Adrenal gland (tissue), 5 donors: ENCODE data around the gene EPB41L4B.

ENCODE experiments used
- POLR2A ChIP-seq, 2 donors: fragments of 450-650 bp; IDR thresholded peaks; one replicate each; pipeline ENCODE4 v1.6.1; 2017; ENCODE audit warnings: antibody characterized with exemption in 2 of 2, mild to moderate bottlenecking in 2 of 2, moderate library complexity in 1 of 2
- TF ChIP-seq, protein P1 (sequence below), 6 experiments: fragments of 450-650 bp in 4 of 6; fragments of 200-600 bp in 2 of 6; sonication (generic) in 1 of 6; IDR thresholded peaks; 1 replicate in 5 of 6; 2 replicates in 1 of 6; pipeline versions ENCODE4 v1.5.1 to v1.8.0; 2016 to 2021; ENCODE audit warnings: antibody characterized with exemption in 6 of 6, mild to moderate bottlenecking in 2 of 6, moderate library complexity in 1 of 6
- donor health status: DM: no; HTN: no; CAD: no.

GRCh38 chr9:109267555-109267954 is 53.3 kb downstream of the EPB41L4B start:
- TF ChIP-seq, protein P1, sequence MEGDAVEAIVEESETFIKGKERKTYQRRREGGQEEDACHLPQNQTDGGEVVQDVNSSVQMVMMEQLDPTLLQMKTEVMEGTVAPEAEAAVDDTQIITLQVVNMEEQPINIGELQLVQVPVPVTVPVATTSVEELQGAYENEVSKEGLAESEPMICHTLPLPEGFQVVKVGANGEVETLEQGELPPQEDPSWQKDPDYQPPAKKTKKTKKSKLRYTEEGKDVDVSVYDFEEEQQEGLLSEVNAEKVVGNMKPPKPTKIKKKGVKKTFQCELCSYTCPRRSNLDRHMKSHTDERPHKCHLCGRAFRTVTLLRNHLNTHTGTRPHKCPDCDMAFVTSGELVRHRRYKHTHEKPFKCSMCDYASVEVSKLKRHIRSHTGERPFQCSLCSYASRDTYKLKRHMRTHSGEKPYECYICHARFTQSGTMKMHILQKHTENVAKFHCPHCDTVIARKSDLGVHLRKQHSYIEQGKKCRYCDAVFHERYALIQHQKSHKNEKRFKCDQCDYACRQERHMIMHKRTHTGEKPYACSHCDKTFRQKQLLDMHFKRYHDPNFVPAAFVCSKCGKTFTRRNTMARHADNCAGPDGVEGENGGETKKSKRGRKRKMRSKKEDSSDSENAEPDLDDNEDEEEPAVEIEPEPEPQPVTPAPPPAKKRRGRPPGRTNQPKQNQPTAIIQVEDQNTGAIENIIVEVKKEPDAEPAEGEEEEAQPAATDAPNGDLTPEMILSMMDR (IDR thresholded peaks at IDR 0.05): no peak
- TF ChIP-seq POLR2A (IDR thresholded peaks at IDR 0.05): no peak
